Middle frontal gyrus (tissue), 1 donor: ENCODE measurements around the gene THSD7A.

ENCODE experiments used
- DNase-seq: peaks from one replicate; pipeline ENCODE4 v3.0.0-alpha.2; 2015; ENCODE audit warnings: low spot score; ENCODE audit errors: extremely low spot score

THSD7A gene

GRCh38 chr7:11831736-11832495 lies at the start of gene THSD7A:
THSD7A (minus strand) TSS chr7:11832198; CDS start chr7:11831946, 252 bp downstream.
- DNase-seq, result no peak

GRCh38 chr7:11881680-11882079 lies 49.7 kb upstream of the THSD7A start:
- DNase-seq, result no peak

- DNase-seq, result no peak
Measured at GRCh38 chr7:11875635-11876034, 43.6 kb upstream of the THSD7A start.

- DNase-seq, result no peak
Measured at GRCh38 chr7:11865671-11866070, 33.7 kb upstream of the THSD7A start.

GRCh38 chr7:11858622-11859302 lies 26.8 kb upstream of the THSD7A start:
- no peak for DNase-seq

GRCh38 chr7:11858026-11858425 lies 26.0 kb upstream of the THSD7A start:
- no peak for DNase-seq

GRCh38 chr7:11848251-11848650 lies 16.3 kb upstream of the THSD7A start:
- no peak for DNase-seq

- no peak for DNase-seq
Measured at GRCh38 chr7:11847336-11847735, 15.3 kb upstream of the THSD7A start.

GRCh38 chr7:11846361-11846955 lies 14.5 kb upstream of the THSD7A start:
- no peak for DNase-seq

- DNase-seq, result no peak
Measured at GRCh38 chr7:11843113-11843765, 11.2 kb upstream of the THSD7A start.

GRCh38 chr7:11841657-11842056 lies 9.7 kb upstream of the THSD7A start:
- DNase-seq, result no peak

- no peak for DNase-seq
Measured at GRCh38 chr7:11835260-11835659, 3.3 kb upstream of the THSD7A start.

GRCh38 chr7:11833431-11833830 lies 1.4 kb upstream of the THSD7A start:
- DNase-seq, result no peak

GRCh38 chr7:11831156-11831735 lies 752 bp downstream of the THSD7A start:
- no peak for DNase-seq

- no peak for DNase-seq
Measured at GRCh38 chr7:11830582-11831155, 1.3 kb downstream of the THSD7A start.

GRCh38 chr7:11829954-11830353 lies 2.0 kb downstream of the THSD7A start:
- DNase-seq, result no peak

- no peak for DNase-seq
Measured at GRCh38 chr7:11819947-11820346, 12.1 kb downstream of the THSD7A start.

GRCh38 chr7:11819271-11819670 lies 12.7 kb downstream of the THSD7A start:
- DNase-seq, result no peak

GRCh38 chr7:11818281-11818680 lies 13.7 kb downstream of the THSD7A start:
- no peak for DNase-seq

GRCh38 chr7:11817111-11817740 lies 14.8 kb downstream of the THSD7A start:
- DNase-seq, result no peak

- no peak for DNase-seq
Measured at GRCh38 chr7:11811709-11812108, 20.3 kb downstream of the THSD7A start.
